ENCODE results near the gene PEPD.

Gene PEPD

DNA sequence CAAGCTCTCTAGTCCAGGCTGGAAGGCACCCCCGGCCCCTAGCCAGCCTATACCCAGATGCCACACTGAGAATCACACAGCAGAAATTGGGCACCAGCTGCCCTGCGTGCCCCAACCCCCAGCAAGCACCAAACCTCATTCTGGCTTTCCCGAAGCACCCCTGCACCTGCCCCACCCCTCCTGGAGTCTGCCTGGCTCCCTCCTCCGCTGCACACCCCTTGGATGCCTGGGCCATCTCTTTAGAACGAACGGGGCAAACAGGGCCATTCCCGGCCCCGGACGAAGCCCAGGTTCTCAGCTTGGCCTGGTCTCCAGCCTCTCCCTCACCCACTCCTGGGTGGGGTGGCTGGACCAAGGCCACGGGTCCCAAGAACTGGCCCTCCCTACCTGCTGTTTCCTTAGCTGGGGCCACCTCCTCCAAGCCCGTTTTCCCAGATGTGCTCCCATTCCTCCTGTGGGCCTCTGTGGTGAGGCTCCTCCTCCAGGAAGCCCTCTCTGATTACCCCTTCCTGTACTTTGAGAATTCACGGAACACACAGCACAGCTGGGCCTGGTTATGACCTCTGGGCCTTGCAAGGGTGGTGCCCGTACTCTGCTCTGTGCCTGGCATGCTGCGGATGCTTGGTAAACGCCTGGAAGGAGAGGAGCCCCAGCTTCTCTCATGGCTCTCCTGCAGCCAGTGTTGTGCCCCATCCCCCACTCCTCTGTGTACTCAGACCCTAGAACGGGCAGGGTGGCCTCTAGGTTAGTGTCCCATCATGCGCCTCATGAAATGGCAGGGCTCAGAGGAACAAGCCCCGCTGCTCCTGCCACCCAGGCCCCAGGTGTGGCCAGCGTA lies 126.6 kb downstream of the PEPD start:
- DNase-seq (ENCODE audit: low read depth): no peak

DNA sequence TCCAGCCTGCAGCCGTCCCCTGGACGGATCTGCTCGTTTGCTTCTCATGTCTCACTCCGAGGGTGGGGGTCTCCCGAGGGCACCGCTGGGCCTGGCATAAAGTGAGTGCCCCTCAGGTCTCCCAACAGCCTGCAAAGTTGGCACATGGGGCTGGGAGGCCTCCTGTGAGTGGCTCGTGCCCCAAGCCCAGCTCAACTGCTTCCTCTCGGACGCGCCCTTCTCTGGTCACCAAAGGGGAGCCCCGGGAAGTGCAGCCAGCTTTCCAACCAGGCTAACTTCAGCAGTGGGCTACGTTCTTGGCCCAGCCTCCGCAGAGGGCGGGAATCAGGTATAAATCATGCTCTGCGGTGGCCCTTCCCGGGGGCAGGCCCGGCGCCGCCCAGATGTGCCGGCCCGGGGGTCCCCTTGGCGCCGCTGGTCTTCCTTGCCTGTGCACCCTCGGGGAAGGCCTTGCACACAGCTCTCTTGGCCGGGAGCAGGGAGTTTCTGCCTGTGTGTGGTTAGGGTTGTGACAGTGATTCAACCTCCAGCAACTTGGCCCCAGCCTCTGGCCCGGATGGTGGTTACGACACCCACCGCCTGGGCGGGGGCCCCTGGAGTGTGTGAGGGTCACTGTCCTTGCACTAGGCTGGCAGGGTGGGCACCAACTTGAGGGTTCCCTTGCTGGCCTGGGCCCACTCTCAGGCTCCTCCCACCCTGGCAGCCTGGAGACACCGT lies 127.4 kb downstream of the PEPD start:
- no peak for DNase-seq (ENCODE audit: low read depth)

DNA sequence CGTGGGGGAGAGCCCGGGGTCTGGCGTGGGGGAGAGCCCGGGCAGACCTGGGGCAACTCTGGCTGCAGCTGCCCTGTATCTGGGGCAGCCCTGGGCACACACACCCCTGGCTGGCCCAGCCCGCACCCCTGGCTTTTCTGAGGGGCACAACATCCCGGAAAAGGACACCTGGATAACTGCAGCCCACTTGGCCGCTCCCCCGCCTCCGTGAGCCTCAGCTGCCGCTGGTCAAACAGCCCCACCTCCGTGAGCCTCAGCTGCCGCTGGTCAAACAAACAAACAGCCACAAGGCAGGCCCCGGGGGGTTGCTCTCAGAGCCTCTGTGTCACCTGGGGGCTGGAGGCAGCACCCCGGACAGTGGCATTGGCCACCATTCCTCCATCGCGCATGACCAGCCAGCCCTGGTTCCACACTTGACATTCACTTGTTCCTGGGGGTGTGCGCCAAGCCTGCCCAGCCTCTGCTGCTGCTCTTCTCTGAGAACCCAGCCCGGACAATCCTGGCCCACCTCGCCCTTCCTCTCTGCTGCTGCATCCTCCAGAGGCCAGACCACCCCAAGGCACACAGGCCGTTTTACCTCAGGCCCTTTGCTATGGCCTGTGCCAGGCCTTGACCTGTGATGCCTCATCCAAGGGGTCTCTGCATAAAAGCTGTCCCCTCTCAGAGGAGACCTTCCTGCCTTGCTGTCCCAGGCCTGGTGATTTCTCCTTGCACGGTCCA lies 128.1 kb downstream of the PEPD start:
- no peak for DNase-seq (ENCODE audit: low read depth)

DNA sequence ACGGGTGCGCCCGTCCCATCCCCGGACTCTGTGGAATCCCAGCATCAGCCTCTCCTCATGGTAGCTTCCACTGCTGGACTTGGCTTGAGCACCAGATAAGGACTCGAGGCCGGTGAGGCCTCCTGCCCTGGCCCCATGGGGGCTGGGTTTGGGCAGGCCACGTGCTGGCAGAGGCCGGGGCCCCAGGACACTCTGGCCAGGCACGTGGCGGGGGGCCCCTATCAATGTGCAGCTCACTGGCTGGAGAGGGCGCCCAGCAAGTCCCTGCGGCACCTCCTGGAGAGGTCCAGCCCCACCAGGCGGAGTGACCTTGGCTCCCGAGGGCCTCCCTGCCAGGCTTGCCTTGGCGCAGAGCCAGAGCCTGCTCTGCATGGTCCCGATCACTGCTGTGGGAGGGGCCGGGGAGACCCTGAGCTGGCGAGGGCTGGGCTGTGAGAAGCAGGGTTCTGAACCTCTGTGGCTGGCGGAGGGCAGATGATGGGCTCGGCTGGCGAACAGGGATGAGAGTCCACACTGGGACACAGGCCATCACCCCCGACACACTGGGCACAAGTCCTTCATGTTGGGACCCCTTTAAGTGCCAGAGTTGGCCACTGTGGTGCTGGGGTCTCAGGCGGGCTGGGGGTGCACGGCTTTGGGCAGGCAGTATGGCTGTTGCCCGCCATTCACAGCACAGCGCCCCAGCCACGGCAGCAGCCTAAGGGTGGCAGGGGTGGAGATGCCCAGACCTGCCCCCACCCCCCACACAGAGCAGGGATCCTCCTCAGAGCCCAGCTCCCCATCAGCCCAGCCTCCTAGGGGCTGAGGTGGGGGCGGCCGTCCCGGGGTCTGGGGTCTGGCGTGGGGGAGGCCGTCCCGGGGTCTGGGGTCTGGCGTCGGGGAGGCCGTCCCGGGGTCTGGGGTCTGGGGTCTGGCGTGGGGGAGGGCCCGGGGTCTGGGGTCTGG lies 129.0 kb downstream of the PEPD start:
- no peak for DNase-seq (ENCODE audit: low read depth)

DNA sequence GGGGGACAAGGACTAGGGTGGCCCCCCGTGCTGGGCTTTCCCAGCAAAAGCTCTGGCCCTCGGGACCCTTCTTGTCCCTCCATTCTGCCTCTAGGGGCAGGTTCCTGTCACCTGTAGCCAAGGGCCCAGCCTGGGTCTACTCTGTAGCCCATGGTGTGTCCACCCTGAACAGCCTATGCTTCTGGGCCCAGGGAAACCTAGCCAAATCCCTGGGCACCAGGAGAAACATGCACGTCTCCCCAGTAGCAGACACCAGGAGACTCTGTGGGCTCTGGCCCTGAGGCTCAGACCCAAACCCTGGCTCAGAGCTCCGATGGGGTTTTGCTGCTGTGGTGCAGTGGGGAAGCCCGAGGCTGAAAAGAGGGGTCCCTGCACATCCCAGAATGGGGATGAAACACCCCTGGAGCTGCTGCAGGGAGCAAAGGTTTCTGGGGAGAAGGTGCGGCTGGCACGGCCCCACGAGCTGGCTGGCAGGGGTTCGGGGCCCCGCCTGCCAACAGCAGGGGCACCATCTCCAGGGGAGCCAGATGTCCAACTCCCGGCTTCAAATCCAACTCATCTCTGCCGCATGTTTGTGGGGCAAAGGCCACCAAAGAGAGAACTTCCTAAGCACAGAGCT lies 129.9 kb downstream of the PEPD start:
- no peak for DNase-seq (ENCODE audit: low read depth)

DNA sequence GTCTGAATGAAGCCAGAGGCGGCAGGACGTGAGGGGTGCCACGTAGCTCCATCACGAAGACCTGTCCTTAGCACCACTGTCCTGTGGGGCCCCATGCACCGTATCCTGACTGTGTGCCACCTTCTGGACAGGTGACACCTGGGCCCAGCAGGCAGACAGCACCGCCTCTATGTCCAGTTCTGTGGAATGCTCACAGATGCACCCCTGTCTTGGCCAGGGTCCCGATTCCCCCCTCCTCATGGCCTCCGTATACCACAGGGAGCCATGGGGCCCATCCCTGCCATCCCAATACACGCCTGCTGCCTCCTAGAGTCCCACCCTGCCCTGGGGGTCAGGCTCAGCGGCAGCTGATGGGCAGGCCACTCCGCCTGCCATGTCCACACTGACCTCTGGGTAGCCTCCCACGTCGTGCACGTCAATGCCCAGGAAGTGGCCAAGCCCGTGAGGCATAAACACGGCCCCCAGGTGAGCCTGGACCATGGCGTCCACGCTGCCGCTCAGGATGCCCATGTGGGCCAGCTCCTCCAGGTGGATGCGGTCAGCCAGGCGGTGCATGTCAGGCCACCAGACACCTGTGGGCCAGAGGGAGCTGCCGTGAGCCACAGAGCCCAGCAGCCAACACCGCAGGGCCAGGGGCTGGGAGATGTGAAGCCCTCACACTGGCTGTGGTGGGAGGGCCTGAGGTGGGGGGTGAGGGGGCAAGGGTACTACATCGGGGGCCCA lies 130.5 kb downstream of the PEPD start:
- no peak for DNase-seq (ENCODE audit: low read depth)

DNA sequence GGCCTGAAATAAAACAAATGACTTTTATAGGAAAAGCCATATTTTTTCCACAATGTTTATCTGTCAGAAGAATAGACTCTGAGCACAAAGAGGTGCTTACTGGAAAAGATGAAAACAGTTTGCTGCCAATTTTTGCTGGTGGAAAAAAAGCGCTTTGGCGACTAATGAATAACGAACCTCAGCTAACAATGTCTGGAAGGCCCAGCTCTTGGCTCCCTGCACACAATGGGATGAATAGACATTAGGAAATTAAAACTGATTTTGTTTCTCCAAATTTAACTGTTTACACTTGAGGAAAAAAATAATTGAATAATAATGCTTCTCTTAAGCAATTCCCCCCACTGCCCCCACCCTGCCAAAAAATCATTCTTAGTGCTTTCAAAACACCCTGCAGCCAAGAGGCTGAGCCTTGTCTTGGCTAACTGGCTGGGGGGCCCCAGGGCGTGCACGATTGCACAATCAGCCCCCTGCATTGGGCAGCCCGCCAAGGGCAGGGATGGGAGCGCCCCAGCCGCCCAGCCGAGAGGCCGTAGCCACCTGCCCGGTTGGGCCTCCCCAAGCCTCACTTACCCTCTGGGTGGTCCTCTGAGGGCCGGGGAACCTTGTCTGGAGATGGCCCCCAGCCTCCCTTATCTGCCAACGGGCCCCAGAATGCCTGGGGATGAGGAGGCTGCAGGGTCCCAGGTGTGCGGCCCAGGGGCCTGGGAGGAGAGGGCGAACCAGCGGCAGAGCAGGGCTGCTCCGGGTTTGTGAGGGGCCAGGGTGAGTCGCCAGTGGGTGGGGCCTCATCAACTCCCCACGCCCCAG lies 131.3 kb downstream of the PEPD start:
- DNase-seq (ENCODE audit: low read depth): no peak

DNA sequence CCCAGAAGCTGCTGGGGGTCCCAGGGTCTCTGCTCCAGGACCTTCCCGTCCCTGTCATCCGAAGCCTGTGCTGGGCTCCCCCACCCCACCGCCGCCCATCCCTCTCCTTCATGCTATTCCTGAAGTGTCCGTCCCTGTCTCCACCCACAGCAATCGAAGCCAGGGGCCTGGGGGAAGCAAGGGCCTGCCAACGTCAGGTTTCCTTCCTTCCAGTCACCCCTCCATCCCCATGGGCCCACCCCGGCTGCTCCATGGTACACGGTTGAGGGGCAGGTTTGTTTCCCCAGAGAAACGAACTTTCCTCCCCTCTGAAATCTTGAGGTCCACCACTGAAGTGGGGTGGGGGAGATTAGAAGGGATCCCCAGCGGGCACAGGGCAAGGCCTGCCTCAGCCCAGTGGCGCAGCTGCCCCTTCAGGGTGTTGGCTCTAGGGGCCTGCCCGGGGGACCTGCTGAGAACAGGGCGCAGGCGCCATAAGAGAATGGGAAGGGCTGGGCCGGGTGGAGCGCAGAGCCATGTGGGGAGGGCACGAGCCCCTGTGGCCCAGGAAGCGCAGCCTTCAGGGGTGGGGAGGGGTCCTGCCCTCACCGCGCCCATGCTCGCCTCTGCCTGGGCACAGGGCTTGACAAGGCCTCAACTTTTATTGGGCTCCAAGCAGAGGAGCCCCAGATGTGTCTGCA lies 132.0 kb downstream of the PEPD start:
- DNase-seq (ENCODE audit: low read depth): no peak

DNA sequence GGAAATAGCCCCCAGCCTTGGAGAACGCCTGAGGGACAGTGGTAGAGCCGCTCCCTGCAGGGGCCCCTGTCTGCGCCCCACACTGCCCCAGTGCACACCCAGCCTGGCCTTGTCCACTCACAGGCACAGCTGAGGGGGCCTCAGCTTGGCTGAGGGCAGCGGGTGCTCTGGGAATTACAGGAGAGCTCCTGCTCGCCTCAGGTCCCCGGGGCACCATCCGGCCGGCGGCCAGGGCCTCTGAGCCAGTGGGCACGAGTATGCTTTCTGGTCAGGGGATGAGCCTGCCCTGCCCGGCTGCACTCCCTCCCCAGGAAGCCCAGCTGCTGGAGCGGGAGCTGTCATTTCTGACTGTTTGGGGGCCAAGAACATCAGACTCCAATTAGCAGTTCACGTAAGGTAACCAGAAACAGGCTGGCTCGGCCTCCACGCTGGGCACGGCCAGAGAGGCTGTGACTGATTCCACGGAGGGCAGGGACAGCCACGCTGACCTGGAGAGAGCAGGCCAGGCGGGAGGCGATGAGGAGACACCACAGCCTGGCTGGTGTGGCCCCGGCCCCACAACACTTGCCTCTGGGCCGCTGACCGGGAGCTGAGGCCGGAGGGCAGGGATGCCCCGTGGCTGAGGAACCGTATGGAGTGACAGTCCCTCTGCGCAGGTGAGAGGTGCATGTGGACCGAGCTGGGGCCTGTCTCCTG lies 132.7 kb downstream of the PEPD start:
- no peak for DNase-seq (ENCODE audit: low read depth)

DNA sequence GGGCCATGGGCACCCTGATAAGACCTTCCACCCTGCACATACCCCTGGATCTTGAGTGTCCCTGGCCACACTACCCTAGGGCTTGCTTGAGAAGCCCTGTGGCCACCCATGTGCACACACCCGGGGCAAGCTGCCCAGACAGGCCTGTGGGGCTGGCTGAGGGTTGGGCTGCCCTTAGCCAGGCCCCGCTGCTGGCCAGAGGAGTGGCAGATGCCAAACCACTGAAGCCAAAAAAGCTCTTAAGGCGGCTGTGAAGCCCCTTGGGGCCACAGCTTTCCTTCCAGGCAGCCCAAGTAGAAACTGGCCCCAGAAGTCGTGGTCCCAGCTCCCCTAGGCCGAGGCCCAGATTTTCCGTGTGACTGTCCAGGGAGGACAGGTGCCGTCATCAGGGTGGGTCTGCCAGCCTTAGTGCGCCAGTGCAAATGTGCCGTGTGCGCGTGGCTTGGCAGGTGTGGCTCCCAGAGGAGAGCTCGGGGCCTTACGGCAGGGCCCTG lies 133.3 kb downstream of the PEPD start:
- DNase-seq (ENCODE audit: low read depth): no peak

DNA sequence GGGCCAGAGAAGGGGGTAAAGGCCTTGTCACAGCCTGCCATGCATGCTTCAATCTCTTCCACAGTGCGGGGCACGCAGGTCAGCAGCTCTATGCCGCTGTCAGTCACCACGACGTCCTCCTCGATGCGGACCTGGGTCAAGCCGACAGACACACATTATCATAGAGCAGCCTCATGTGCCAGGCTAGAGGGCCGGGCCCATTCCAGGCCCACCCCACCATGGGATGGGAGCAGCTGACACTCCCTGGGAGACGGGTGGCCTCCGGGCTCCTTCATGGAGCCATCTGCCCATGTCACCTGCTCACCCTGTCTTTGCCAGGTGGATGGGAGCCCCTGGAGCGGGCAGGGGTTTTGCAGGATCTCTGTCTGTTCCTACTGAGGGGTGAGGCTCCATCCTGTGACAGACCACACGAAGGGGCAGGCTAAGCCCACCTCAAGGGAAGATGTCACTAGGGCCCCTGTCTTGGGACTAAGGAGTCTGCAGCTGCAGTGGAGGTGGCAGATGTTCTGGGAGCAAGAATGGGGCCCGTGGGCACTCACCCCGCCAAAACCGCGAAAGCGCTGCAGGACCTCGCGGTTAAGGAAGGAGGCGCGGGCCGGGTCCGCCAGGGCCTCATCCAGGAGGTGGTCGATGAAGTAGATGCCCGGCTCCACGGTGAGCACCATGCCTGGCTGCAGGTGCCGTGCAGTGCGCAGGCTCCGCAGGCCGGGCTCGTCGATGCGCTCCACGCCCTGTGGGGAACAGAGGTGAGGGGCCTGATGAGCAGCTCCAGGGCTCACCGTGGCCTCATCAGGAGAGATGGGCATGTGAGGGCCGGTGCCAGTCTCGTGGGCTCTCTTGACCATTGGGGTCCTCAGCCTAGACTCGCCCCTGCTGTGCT lies 134.0 kb downstream of the PEPD start:
- DNase-seq (ENCODE audit: low read depth): no peak

DNA sequence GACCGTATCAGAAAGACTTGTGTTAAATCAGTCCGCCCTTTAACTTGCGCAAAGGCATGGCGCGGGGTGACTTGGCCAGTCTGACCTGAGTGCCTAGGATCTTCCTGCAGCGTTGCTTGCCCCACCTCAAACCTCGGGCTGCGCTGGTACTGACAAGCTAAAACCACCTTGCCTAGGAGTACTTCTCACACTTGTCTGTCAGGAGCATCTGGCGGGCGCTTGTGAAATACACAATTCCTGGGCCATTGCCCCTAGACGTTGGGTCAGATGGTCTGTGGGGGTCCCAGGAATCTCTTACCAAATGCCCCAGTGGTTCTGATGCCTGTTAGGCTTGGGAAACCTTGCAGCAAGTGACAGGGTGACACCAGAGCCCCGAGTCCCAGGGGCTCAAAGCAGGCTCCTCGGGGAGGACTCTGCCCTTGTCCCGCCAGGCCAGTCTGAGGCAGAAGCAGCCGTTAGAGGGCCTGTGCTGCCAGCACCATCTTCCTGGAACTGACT lies 135.2 kb downstream of the PEPD start:
- DNase-seq (ENCODE audit: low read depth): no peak

DNA sequence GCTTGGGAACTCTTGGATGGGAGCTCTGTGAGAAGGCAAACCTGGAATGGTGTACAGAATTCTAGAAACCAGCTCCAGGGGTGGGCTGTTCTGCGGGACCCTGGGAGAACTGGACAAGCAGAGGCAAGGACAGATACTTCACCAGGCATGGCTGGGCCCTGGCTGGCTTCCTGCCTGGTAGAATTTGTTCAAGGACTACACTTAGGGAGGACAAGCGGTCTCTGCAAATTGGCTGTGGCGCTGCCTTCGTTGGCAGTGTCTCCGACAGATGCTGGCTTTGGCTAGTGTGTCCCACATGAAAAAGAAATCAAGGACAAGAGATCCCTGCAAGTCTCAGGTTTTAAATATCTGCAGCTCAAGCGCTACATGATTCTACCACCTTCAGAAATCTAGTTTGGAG lies 135.6 kb downstream of the PEPD start:
- DNase-seq (ENCODE audit: low read depth): no peak

DNA sequence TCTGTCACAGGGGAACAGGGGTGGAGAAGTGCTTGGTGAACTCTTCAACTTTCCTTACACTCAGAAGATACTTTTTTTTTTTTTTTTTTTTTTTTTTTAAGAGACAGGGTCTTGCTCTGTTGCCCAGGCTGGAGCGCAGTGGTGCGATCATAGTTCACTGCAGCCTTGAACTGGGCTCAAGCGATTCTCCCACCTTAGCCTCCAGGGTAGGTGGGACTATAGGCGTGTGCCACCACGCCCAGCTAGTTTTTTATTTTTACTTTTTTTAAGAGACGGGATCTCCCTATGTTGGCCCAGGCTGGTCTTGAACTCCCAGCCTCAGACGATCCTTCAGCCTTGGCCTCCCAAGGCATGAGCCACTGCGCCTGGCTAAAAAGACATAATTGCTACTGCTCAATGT lies 136.6 kb downstream of the PEPD start:
- no peak for DNase-seq (ENCODE audit: low read depth)

DNA sequence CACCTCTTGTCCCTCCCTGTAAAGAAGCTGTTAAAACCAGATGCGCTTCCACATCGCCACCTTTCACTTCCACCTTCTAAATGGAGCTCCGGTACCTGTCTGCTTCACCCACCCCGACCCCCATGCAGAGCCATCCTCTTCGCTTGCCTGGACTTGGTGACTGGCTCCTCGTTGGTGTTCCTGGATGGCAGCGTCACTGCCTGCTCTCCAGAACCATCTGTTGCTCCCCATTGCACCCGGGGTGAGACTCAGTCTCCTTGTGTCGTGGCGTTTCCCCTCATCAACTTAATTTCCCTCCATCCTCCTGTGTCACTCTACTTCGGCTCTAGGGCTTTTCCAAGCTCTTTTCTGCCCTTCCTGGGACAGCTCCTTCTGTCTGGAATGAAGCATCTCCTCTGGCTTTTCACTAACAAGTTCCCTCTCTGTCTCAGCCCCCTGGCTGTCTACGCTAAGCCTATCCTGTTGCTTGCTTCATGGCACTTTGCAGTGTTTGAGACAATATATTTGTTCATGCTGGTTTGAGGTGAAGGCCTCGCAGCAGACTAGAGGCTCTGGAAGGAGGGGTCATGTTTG lies 137.8 kb downstream of the PEPD start:
- DNase-seq (ENCODE audit: low read depth): no peak

DNA sequence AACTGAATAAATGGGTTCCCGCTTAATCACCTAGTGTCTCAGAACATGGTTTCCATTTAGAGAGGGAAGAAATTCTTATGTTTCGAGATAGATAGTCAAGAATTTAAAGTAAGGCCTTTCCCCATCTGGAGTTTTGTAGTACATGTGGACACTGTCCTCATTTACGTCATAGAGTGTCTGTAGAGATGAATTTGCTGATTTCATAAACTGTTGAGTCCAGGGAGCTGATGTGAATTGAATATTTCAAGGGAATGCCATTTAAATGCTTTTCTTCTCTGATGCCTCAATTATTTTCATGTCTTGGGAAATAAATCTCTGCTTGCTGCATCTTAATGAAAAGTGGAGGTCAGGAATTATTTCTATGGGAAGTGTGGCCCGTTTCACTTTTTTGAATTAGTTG lies 138.6 kb downstream of the PEPD start:
- no peak for DNase-seq (ENCODE audit: low read depth)

DNA sequence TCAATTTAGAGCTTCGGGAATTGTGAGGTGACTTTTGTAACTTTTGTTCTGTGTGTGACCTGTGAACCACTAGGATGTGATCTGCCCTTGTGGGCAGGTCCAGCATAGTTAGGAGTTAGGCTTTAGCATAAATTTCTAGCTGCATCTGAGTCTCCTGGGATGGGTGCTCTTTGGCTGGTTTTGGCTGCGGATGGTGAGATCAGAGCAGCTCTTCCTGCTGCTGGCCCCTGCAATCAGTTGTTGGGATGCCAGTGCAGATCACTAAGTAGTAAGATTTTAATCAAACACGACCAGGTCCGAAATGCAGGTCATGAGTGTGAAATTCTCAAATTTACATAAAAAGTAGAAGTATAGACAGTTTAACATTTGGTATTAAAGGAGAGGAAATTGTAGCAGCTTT lies 139.6 kb downstream of the PEPD start:
- no peak for DNase-seq (ENCODE audit: low read depth)
